Measurements from ENCODE around the gene GAS2. TPM values are rescaled to one million over a fixed set of nuclear protein-coding genes. Genes with fewer than 3 reads are reported as not detected.
A peak's percentile ranks its signal among the peaks of the same experiment; 100 is the strongest.

The GAS2 gene
- polyA plus RNA-seq, 2 of the 4 experiments (the other 2 are of a cell fraction): 0.84 to 1.0 TPM

DNA sequence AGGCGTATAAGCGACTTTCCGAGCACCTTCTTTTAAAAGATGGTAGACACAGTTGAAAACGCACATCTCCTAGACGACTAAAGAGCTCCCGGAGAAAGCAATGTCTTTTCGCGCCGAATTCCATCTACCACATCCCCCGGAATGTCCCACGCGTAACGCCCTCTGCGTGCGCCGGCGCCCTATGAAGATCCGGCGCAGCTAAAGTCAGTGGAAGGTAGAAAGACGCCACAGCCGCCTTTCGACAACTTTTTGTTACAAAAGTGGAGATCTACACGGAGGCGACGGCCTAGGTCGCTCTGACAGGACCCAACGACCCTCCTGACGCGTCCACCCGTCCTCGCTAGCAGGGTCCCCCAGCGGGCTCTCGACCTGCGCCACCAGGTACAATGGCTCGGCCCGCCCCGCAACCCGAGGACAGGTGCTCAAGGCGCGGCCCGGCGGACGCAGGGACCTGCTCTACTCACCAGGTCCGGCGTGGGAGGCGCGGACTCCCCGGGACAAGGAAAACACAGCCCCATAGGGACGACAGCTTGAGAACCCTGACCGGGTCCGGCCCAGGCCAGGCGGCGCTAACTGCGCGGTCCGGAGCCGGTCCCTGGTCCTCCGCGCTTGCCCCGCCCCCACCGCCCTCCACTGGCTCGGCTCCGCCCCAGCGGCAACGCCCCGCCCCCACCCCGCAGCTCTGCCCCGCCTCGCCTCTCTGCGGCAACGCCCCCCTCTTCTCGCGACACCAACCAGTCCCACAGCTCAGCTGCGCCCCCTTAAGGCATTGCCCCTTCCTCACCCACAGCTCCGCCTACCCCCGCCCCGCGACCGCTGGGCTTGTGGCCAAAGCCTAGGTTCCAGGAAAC lies 163.0 kb downstream of the GAS2 start, which contains the start of gene SVIP (continued):
- TF ChIP-seq, protein P1, sequence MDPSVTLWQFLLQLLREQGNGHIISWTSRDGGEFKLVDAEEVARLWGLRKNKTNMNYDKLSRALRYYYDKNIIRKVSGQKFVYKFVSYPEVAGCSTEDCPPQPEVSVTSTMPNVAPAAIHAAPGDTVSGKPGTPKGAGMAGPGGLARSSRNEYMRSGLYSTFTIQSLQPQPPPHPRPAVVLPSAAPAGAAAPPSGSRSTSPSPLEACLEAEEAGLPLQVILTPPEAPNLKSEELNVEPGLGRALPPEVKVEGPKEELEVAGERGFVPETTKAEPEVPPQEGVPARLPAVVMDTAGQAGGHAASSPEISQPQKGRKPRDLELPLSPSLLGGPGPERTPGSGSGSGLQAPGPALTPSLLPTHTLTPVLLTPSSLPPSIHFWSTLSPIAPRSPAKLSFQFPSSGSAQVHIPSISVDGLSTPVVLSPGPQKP (IDR thresholded peaks at IDR 0.05; ENCODE audit: low read depth, low read length): no peak
- TF ChIP-seq, protein P2, sequence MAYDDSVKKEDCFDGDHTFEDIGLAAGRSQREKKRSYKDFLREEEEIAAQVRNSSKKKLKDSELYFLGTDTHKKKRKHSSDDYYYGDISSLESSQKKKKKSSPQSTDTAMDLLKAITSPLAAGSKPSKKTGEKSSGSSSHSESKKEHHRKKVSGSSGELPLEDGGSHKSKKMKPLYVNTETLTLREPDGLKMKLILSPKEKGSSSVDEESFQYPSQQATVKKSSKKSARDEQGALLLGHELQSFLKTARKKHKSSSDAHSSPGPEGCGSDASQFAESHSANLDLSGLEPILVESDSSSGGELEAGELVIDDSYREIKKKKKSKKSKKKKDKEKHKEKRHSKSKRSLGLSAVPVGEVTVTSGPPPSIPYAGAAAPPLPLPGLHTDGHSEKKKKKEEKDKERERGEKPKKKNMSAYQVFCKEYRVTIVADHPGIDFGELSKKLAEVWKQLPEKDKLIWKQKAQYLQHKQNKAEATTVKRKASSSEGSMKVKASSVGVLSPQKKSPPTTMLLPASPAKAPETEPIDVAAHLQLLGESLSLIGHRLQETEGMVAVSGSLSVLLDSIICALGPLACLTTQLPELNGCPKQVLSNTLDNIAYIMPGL (CRISPR knock-in tag; IDR thresholded peaks at IDR 0.05; ENCODE audit: borderline replicate concordance): no peak
- TF ChIP-seq CBX8 (IDR thresholded peaks at IDR 0.05) (no peak), NPAS2 (CRISPR knock-in tag; IDR thresholded peaks at IDR 0.05; ENCODE audit: borderline replicate concordance) (no peak), FOXS1 (CRISPR knock-in tag; IDR thresholded peaks at IDR 0.05) (no peak), BHLHE40 (IDR thresholded peaks at IDR 0.05; ENCODE audit: low read depth, low read length) (no peak), MAFK (IDR thresholded peaks at IDR 0.05; ENCODE audit: partially characterized antibody) (no peak), CBX2 (IDR thresholded peaks at IDR 0.05; ENCODE audit: borderline replicate concordance, low read depth) (no peak), RCOR1 (IDR thresholded peaks at IDR 0.05; ENCODE audit: low read depth, low read length) (no peak), ZFP36 (IDR thresholded peaks at IDR 0.05; ENCODE audit: borderline replicate concordance, partially characterized antibody) (no peak), HOXB5 (CRISPR knock-in tag; IDR thresholded peaks at IDR 0.05) (no peak), JUN (IDR thresholded peaks at IDR 0.05) (peak in 1 of 2 experiments; percentile 49; a peak in 2 of 5 replicates), KDM5A (IDR thresholded peaks at IDR 0.05) (no peak), MYC (IDR thresholded peaks at IDR 0.05; ENCODE audit: borderline replicate concordance, low read length) (no peak), KDM1A (IDR thresholded peaks at IDR 0.05; ENCODE audit: low read depth) (no peak), RAD21 (conservative IDR thresholded peaks at IDR 0.05 in 1 of 2, IDR thresholded peaks at IDR 0.05 in 1 of 2) (peak; percentile 47 to 53), NFE2L2 (conservative IDR thresholded peaks at IDR 0.05; ENCODE audit: low read length) (no peak), JUNB (IDR thresholded peaks at IDR 0.05) (no peak), TP53 (CRISPR knock-in tag; IDR thresholded peaks at IDR 0.05) (no peak), CHD4 (IDR thresholded peaks at IDR 0.05; ENCODE audit: borderline replicate concordance) (no peak), ZSCAN20 (CRISPR knock-in tag; IDR thresholded peaks at IDR 0.05) (no peak), ESRRA (IDR thresholded peaks at IDR 0.05; ENCODE audit: borderline replicate concordance, low read length) (no peak), RFX5 (IDR thresholded peaks at IDR 0.05) (no peak), POLR2AphosphoS2 (conservative IDR thresholded peaks at IDR 0.05; ENCODE audit: low read length) (no peak), HOXB13 (CRISPR knock-in tag; IDR thresholded peaks at IDR 0.05; ENCODE audit: low read depth) (no peak), HOXA7 (CRISPR knock-in tag; IDR thresholded peaks at IDR 0.05) (no peak), ZNF302 (CRISPR knock-in tag; IDR thresholded peaks at IDR 0.05) (no peak), CEBPB (IDR thresholded peaks at IDR 0.05) (no peak), HDAC2 (IDR thresholded peaks at IDR 0.05) (no peak), SREBF2 (IDR thresholded peaks at IDR 0.05) (no peak)
- TF ChIP-seq, protein P3, sequence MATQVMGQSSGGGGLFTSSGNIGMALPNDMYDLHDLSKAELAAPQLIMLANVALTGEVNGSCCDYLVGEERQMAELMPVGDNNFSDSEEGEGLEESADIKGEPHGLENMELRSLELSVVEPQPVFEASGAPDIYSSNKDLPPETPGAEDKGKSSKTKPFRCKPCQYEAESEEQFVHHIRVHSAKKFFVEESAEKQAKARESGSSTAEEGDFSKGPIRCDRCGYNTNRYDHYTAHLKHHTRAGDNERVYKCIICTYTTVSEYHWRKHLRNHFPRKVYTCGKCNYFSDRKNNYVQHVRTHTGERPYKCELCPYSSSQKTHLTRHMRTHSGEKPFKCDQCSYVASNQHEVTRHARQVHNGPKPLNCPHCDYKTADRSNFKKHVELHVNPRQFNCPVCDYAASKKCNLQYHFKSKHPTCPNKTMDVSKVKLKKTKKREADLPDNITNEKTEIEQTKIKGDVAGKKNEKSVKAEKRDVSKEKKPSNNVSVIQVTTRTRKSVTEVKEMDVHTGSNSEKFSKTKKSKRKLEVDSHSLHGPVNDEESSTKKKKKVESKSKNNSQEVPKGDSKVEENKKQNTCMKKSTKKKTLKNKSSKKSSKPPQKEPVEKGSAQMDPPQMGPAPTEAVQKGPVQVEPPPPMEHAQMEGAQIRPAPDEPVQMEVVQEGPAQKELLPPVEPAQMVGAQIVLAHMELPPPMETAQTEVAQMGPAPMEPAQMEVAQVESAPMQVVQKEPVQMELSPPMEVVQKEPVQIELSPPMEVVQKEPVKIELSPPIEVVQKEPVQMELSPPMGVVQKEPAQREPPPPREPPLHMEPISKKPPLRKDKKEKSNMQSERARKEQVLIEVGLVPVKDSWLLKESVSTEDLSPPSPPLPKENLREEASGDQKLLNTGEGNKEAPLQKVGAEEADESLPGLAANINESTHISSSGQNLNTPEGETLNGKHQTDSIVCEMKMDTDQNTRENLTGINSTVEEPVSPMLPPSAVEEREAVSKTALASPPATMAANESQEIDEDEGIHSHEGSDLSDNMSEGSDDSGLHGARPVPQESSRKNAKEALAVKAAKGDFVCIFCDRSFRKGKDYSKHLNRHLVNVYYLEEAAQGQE (IDR thresholded peaks at IDR 0.05): peak; percentile 78
- TF ChIP-seq, protein P4, sequence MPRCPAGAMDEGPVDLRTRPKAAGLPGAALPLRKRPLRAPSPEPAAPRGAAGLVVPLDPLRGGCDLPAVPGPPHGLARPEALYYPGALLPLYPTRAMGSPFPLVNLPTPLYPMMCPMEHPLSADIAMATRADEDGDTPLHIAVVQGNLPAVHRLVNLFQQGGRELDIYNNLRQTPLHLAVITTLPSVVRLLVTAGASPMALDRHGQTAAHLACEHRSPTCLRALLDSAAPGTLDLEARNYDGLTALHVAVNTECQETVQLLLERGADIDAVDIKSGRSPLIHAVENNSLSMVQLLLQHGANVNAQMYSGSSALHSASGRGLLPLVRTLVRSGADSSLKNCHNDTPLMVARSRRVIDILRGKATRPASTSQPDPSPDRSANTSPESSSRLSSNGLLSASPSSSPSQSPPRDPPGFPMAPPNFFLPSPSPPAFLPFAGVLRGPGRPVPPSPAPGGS (IDR thresholded peaks at IDR 0.05): no peak
- TF ChIP-seq, protein P5, sequence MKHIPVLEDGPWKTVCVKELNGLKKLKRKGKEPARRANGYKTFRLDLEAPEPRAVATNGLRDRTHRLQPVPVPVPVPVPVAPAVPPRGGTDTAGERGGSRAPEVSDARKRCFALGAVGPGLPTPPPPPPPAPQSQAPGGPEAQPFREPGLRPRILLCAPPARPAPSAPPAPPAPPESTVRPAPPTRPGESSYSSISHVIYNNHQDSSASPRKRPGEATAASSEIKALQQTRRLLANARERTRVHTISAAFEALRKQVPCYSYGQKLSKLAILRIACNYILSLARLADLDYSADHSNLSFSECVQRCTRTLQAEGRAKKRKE (CRISPR knock-in tag; IDR thresholded peaks at IDR 0.05; ENCODE audit: low read depth): no peak
- TF ChIP-seq, protein P6, sequence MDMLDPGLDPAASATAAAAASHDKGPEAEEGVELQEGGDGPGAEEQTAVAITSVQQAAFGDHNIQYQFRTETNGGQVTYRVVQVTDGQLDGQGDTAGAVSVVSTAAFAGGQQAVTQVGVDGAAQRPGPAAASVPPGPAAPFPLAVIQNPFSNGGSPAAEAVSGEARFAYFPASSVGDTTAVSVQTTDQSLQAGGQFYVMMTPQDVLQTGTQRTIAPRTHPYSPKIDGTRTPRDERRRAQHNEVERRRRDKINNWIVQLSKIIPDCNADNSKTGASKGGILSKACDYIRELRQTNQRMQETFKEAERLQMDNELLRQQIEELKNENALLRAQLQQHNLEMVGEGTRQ (IDR thresholded peaks at IDR 0.05): no peak

All from A549 (cell line).